Fibroblast of lung (primary cell): ENCODE measurements around the gene CCDC74B. TPM values are rescaled to one million over a fixed set of nuclear protein-coding genes. Genes with fewer than 3 reads are reported as not detected.
"Not testable (repeated sequence)": the region's sequence is repeated elsewhere in the genome, so short reads cannot be mapped to it uniquely, and the experiment has no call there.

Source experiments
- DNase-seq, 2 donors: peaks; one replicate each; pipeline versions ENCODE4 v3.0.0 to v3.0.0-alpha.2; 2010; ENCODE audit warnings: low read depth in 2 of 2
- H2AFZ ChIP-seq: 2 replicates; pipeline ENCODE4 v1.5.1; 2012; ENCODE audit warnings: low read length, control low read depth, inconsistent platforms
- H3K27ac ChIP-seq: 2 replicates; pipeline ENCODE4 v1.5.1; 2011; ENCODE audit warnings: low read length, control low read depth; ENCODE audit not compliant: insufficient read depth
- H3K27me3 ChIP-seq: 2 replicates; pipeline ENCODE4 v1.5.1; 2011; ENCODE audit warnings: mild to moderate bottlenecking, low read length; ENCODE audit not compliant: control insufficient read depth, insufficient read depth
- H3K36me3 ChIP-seq: 2 replicates; pipeline ENCODE4 v1.5.1; 2011; ENCODE audit warnings: low read length; ENCODE audit not compliant: control insufficient read depth, insufficient read depth
- H3K4me1 ChIP-seq: 2 replicates; pipeline ENCODE4 v1.5.1; 2011; ENCODE audit warnings: low read length; ENCODE audit not compliant: control insufficient read depth, insufficient read depth; ENCODE audit errors: extremely low read depth
- H3K4me2 ChIP-seq: 2 replicates; pipeline ENCODE4 v1.5.1; 2011; ENCODE audit warnings: low read length, control low read depth; ENCODE audit not compliant: insufficient read depth; ENCODE audit errors: extremely low read depth
- H3K4me3 ChIP-seq, 4 experiments: fragments of 200-600 bp in 1 of 4; sonication (generic) in 1 of 4; replicated peaks in 1 of 4; 2 replicates each; pipeline ENCODE4 v1.5.1; 2011 to 2016; ENCODE audit warnings: low read length in 4 of 4, low read depth in 3 of 4, mild to moderate bottlenecking in 3 of 4, control low read depth in 2 of 4, inconsistent platforms in 1 of 4, mixed read lengths in 1 of 4; ENCODE audit not compliant: insufficient read depth in 1 of 4; ENCODE audit errors: control extremely low read depth in 1 of 4
- H3K79me2 ChIP-seq: 2 replicates; pipeline ENCODE4 v1.5.1; 2012; ENCODE audit warnings: mild to moderate bottlenecking, low read length, inconsistent platforms; ENCODE audit not compliant: control insufficient read depth, insufficient read depth
- H3K9ac ChIP-seq: 2 replicates; pipeline ENCODE4 v1.5.1; 2011; ENCODE audit warnings: mild to moderate bottlenecking, low read length, control low read depth; ENCODE audit not compliant: insufficient read depth
- H3K9me3 ChIP-seq: 2 replicates; pipeline ENCODE4 v1.5.1; 2012; ENCODE audit warnings: low read depth, low read length; ENCODE audit not compliant: control insufficient read depth, insufficient read depth
- H4K20me1 ChIP-seq: 2 replicates; pipeline ENCODE4 v1.5.1; 2011; ENCODE audit warnings: low read length; ENCODE audit not compliant: control insufficient read depth, insufficient read depth; ENCODE audit errors: extremely low read depth
- polyA plus RNA-seq, 2 donors: library from polyadenylated mRNA; depleted of rRNA in 1 of 2; stranded (reverse) in 1 of 2; unstranded in 1 of 2; fragments of >200 nt; gene quantifications; 2 replicates each; pipeline ENCODE4 v1.2.1, GENCODE V29; 2011 to 2012; ENCODE audit warnings: missing spikeins in 1 of 2
- total RNA-seq: library from RNA; depleted of rRNA; stranded (reverse); fragments of >200 nt; gene quantifications from 2 replicates; pipeline ENCODE4 v1.2.1, GENCODE V29; 2014

Gene CCDC74B
- total and polyA plus RNA-seq, 2 donors (not counting 1 experiment from before 2014, with no cell fraction given), result 1.8 to 2.0 TPM

DNA sequence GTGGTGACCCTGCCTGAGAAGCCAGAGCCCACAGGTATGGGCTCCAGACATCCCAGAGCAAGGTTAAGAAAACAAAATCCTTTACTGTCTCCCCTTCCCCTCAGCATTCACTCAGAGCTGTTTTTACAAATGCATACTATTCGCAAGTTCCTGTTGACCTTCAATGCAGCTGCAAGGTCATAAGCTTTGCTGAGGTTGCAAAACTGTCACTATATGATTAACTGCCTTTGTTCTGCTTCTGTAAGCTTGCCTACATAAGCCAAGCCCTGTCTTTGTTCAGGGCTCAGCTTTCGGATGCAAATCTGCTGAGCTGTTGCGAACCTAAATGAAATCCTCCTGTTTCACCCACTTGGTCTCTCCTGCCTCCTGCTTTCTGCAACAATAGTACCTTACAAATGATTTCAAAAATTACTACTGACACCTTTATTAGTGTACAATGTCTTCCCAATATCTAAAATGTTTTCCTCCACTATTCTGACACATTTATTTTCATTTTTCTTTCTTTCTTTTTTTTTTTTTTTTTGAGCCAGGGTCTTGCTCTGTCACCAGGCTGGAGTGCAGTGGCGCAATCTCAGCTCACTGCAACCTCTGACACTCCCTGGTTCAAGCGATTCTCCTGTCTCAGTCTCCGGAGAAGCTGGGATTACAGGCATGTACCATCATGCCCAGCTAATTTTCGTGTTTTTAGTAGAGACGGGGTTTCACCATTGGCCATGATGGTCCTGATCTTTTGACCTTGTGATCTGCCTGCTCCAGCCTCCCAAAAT, 42.1 kb downstream of the CCDC74B start:
- DNase-seq, result peak in 1 of 2 donors; percentile 0
- not testable (repeated sequence) for H3K4me1 ChIP-seq, H3K9me3 ChIP-seq, H3K27ac ChIP-seq, H3K4me3 ChIP-seq, H2AFZ ChIP-seq, H3K9ac ChIP-seq, H3K36me3 ChIP-seq, H3K4me2 ChIP-seq, H3K27me3 ChIP-seq, H3K79me2 ChIP-seq, H4K20me1 ChIP-seq

Other genes with a start within 250 kb of the CCDC74B start
- not detected in 2 replicates for gene RAB6C, start 165.4 kb downstream of the CCDC74B start, total RNA-seq
- 0.05 and 0.10 TPM in 2 replicates for gene RAB6C, start 165.4 kb downstream of the CCDC74B start, polyA plus RNA-seq
- gene POTEF, start 15.9 kb downstream of the CCDC74B start, total RNA-seq, result not detected in 2 replicates
- gene POTEF, start 15.9 kb downstream of the CCDC74B start, polyA plus RNA-seq, result not detected in 2 replicates
- gene SMPD4, start 36.5 kb upstream of the CCDC74B start, total RNA-seq, result 7.7 and 11.2 TPM in 2 replicates
- gene SMPD4, start 36.5 kb upstream of the CCDC74B start, polyA plus RNA-seq, result 22.3 and 41.3 TPM in 2 replicates
- 134 and 254 TPM in 2 replicates for gene MZT2B, start 37.1 kb upstream of the CCDC74B start, total RNA-seq
- 47.7 and 54.0 TPM in 2 replicates for gene MZT2B, start 37.1 kb upstream of the CCDC74B start, polyA plus RNA-seq
- gene TUBA3E, start 53.3 kb upstream of the CCDC74B start, total RNA-seq, result not detected in 2 replicates
- gene TUBA3E, start 53.3 kb upstream of the CCDC74B start, polyA plus RNA-seq, result not detected in 2 replicates
- 50.1 and 58.0 TPM in 2 replicates for gene IMP4, start 197.8 kb upstream of the CCDC74B start, total RNA-seq
- gene IMP4, start 197.8 kb upstream of the CCDC74B start, polyA plus RNA-seq, result 46.3 and 67.6 TPM in 2 replicates
- 8.0 and 9.6 TPM in 2 replicates for gene PTPN18, start 210.9 kb upstream of the CCDC74B start, total RNA-seq
- 18.1 and 23.0 TPM in 2 replicates for gene PTPN18, start 210.9 kb upstream of the CCDC74B start, polyA plus RNA-seq